K562 (cell line): ENCODE data around the gene PRKAR2B. TPM values are rescaled to one million over a fixed set of nuclear protein-coding genes. Genes with fewer than 3 reads are reported as not detected.
A peak's percentile ranks its signal among the peaks of the same experiment; 100 is the strongest.

Experiments used
- ADNP ChIP-seq: fragments of 200-800 bp; sonication (Bioruptor generic); IDR thresholded peaks from 2 replicates; pipeline ENCODE4 v1.6.1; 2016; ENCODE audit warnings: missing genetic modification characterization, missing compliant biosample characterization
- ARID3A ChIP-seq: IDR thresholded peaks from 2 replicates; pipeline ENCODE4 v1.6.1; 2012; ENCODE audit warnings: low read depth, low read length, improper control_type of control experiment, borderline replicate concordance
- ETS2 ChIP-seq: IDR thresholded peaks from 2 replicates; pipeline ENCODE4 v1.6.1; 2016; ENCODE audit warnings: borderline replicate concordance, missing genetic modification characterization, mild to moderate bottlenecking, moderate library complexity, missing compliant biosample characterization; ENCODE audit not compliant: poor library complexity, severe bottlenecking
- HDGF ChIP-seq: fragments of 450-650 bp; IDR thresholded peaks from 2 replicates; pipeline ENCODE4 v1.6.1; 2016
- ILK ChIP-seq: fragments of 450-650 bp; IDR thresholded peaks from 2 replicates; pipeline ENCODE4 v1.6.1; 2016; ENCODE audit warnings: missing genetic modification characterization, low read depth, mild to moderate bottlenecking, missing compliant biosample characterization, moderate library complexity, borderline replicate concordance
- JUNB ChIP-seq: fragments of 450-650 bp; formaldehyde crosslinking; conservative IDR thresholded peaks from 2 replicates; pipeline ENCODE4 v1.4.0; 2020; ENCODE audit warnings: mild to moderate bottlenecking
- MBD2 ChIP-seq: sonication (generic); IDR thresholded peaks from 2 replicates; pipeline ENCODE4 v1.6.1; 2016; ENCODE audit warnings: low read depth, borderline replicate concordance
- MIER1 ChIP-seq: fragments of 450-650 bp; IDR thresholded peaks from 2 replicates; pipeline ENCODE4 v1.6.1; 2016; ENCODE audit warnings: antibody characterized with exemption, mild to moderate bottlenecking, low read depth
- NFIX ChIP-seq: fragments of 250-450 bp; sonication (Bioruptor Pico); IDR thresholded peaks from 2 replicates; pipeline ENCODE4 v1.4.0; 2020; ENCODE audit warnings: low read depth, mild to moderate bottlenecking, moderate library complexity
- POLR2G ChIP-seq: fragments of 200-400 bp; formaldehyde crosslinking; IDR thresholded peaks from 2 replicates; pipeline ENCODE4 v1.6.1; 2017; ENCODE audit warnings: low read depth, mild to moderate bottlenecking, antibody characterized with exemption, low read length, moderate library complexity
- PTRF ChIP-seq: fragments of 450-650 bp; IDR thresholded peaks from 2 replicates; pipeline ENCODE4 v1.6.1; 2016; ENCODE audit warnings: mild to moderate bottlenecking, missing genetic modification characterization, missing compliant biosample characterization
- STAT5A ChIP-seq: IDR thresholded peaks from 2 replicates; pipeline ENCODE4 v1.6.1; 2012; ENCODE audit warnings: low read length, inconsistent platforms, borderline replicate concordance
- TBP ChIP-seq: optimal IDR thresholded peaks from 2 replicates; pipeline ENCODE3; 2011; ENCODE audit warnings: low read depth, low read length, improper control_type of control experiment
- USF2 ChIP-seq: sonication (generic); formaldehyde crosslinking; IDR thresholded peaks from 2 replicates; pipeline ENCODE4 v1.5.0; 2020; ENCODE audit warnings: missing genetic modification reagents
- ZBTB33 ChIP-seq: sonication (generic); formaldehyde crosslinking; IDR thresholded peaks from 2 replicates; pipeline ENCODE4 v1.8.1; 2023; ENCODE audit warnings: mild to moderate bottlenecking, missing genetic modification reagents
- ZNF384 ChIP-seq: IDR thresholded peaks from 2 replicates; pipeline ENCODE4 v1.6.1; 2012; ENCODE audit warnings: low read depth, low read length, improper control_type of control experiment
- ZNF75A ChIP-seq: fragments of 450-650 bp; formaldehyde crosslinking; IDR thresholded peaks from 2 replicates; pipeline ENCODE4 v1.4.0; 2020; ENCODE audit warnings: mild to moderate bottlenecking
- polyA plus RNA-seq, 8 experiments: library from polyadenylated mRNA; depleted of rRNA in 4 of 8; stranded (reverse) in 5 of 8; unstranded in 3 of 8; fragments of >200 nt; fragmentation: Nextera tagmentation in 2 of 8; fragmentation: Illumina TruSeq in 1 of 8; extraction: Ambion mirVana in 2 of 8; extraction: Trizol in 1 of 8; gene quantifications; 2 replicates each; pipeline versions ENCODE4 v1.2.1 to v1.2.3, GENCODE V29; 2011 to 2014; ENCODE audit warnings: inconsistent platforms in 1 of 8, missing spikeins in 1 of 8
- total RNA-seq, 7 experiments: library from RNA; depleted of rRNA in 6 of 7; stranded (reverse); fragments of >200 nt in 6 of 7; fragmentation: Illumina TruSeq in 2 of 7; extraction: Trizol in 2 of 7; gene quantifications; 2 replicates each; pipeline versions ENCODE4 v1.2.1 to v1.2.3, GENCODE V29; 2011 to 2021; ENCODE audit warnings: low replicate concordance in 1 of 7
- TF ChIP-seq, protein P1 (sequence below): fragments of 450-650 bp; IDR thresholded peaks from 2 replicates; pipeline ENCODE4 v1.6.1; 2018; ENCODE audit not compliant: partially characterized antibody

The PRKAR2B gene
- total and polyA plus RNA-seq, 9 of the 15 experiments (the other 6 are each of a cell fraction or from before 2014, with no cell fraction given): 59.0 to 173 (median 129) TPM

DNA sequence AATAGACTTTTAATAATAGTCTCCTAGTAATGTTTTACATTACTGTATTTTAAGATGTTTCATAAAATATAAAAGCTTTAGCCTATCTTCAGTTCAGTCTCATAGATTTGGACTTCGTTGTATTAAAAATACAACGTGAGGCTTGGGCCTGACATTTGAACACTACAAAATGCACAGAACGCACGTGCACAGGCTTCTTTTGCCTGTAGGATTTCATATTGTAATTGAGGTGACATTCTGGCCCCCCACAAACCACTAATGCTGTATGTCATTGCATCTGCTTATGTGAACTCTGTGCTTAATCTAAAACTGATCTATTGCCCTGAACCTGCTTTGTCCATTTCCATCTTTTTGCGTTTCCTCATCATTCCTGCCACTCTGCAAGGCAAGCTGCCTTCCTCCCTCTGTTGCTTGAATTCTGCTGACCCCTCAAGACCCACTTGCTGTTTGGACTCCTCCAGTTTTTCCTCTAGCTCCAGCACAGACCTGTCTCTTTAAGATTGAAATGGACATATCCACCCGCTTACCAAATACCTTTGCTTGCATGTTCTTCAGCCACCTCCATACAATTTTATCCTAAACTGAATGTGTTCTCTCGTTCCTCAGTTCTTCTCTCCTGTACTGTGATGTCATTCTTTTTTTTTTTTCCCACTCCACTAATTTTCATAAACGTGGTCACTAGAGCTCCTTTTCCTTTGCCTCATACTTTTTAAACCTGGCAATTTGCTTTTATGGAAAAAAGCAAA lies 12.4 kb downstream of the PRKAR2B start (continued):
- TF ChIP-seq ARID3A: 0 out of 2 replicates have a peak, but pooled peaks have one; percentile 33
- no peak for TF ChIP-seq MBD2
- TF ChIP-seq NFIX: no peak
- no peak for TF ChIP-seq ETS2 (tag)
- TF ChIP-seq ILK (tag): 0 out of 2 replicates have a peak, but pooled peaks have one; percentile 18
- peak; percentile 62 for TF ChIP-seq ZNF384
- peak; percentile 74; the same call in 1 of the 2 replicates for TF ChIP-seq HDGF
- TF ChIP-seq ADNP (tag): no peak
- no peak for TF ChIP-seq ZBTB33 (CRISPR knock-in tag)
- no peak for TF ChIP-seq MIER1
- no peak for TF ChIP-seq STAT5A
- TF ChIP-seq POLR2G: no peak
- no peak for TF ChIP-seq PTRF (tag)
- no peak for TF ChIP-seq ZNF75A (CRISPR knock-in tag)
- TF ChIP-seq USF2 (CRISPR knock-in tag): no peak
- TF ChIP-seq, protein P1, sequence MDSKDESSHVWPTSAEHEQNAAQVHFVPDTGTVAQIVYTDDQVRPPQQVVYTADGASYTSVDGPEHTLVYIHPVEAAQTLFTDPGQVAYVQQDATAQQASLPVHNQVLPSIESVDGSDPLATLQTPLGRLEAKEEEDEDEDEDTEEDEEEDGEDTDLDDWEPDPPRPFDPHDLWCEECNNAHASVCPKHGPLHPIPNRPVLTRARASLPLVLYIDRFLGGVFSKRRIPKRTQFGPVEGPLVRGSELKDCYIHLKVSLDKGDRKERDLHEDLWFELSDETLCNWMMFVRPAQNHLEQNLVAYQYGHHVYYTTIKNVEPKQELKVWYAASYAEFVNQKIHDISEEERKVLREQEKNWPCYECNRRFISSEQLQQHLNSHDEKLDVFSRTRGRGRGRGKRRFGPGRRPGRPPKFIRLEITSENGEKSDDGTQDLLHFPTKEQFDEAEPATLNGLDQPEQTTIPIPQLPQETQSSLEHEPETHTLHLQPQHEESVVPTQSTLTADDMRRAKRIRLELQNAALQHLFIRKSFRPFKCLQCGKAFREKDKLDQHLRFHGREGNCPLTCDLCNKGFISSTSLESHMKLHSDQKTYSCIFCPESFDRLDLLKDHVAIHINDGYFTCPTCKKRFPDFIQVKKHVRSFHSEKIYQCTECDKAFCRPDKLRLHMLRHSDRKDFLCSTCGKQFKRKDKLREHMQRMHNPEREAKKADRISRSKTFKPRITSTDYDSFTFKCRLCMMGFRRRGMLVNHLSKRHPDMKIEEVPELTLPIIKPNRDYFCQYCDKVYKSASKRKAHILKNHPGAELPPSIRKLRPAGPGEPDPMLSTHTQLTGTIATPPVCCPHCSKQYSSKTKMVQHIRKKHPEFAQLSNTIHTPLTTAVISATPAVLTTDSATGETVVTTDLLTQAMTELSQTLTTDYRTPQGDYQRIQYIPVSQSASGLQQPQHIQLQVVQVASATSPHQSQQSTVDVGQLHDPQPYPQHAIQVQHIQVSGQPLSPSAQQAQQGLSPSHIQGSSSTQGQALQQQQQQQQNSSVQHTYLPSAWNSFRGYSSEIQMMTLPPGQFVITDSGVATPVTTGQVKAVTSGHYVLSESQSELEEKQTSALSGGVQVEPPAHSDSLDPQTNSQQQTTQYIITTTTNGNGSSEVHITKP: peak; percentile 86
- TF ChIP-seq JUNB: no peak
- TF ChIP-seq TBP: no peak
